Body of pancreas (tissue), 4 donors: ENCODE results near the gene PKNOX2. TPM values are rescaled to one million over a fixed set of nuclear protein-coding genes. Genes with fewer than 3 reads are reported as not detected.

Experiments used
- ATAC-seq: fragments of 150-250 bp; one replicate; pipeline ENCODE4 v1.9.1; 2016
- DNase-seq, 4 donors: peaks; one replicate each; pipeline ENCODE4 v3.0.0-alpha.2; 2019
- H3K27ac ChIP-seq, 4 donors: fragments of 200-600 bp; sonication (generic); 1 replicate in 3 of 4; 2 replicates in 1 of 4; pipeline versions ENCODE4 v1.5.1 to v1.6.1; 2016 to 2019; ENCODE audit warnings: mild to moderate bottlenecking in 1 of 4, mixed read lengths in 1 of 4, moderate library complexity in 1 of 4
- H3K27me3 ChIP-seq, 2 donors: fragments of 200-600 bp; sonication (generic); one replicate each; pipeline ENCODE4 v1.6.0; 2016; ENCODE audit warnings: mild to moderate bottlenecking in 1 of 2
- H3K36me3 ChIP-seq, 2 donors: fragments of 200-600 bp; sonication (generic); replicated peaks in 1 of 2; 2 replicates each; pipeline ENCODE4 v1.5.1; 2016; ENCODE audit warnings: low read depth in 2 of 2; ENCODE audit not compliant: insufficient read depth in 1 of 2
- H3K4me1 ChIP-seq: fragments of 200-600 bp; sonication (generic); one replicate; pipeline ENCODE4 v1.6.0; 2016
- H3K4me3 ChIP-seq, 2 donors: fragments of 200-600 bp; sonication (generic); 1 replicate in 1 of 2; 2 replicates in 1 of 2; pipeline ENCODE4 v1.5.1; 2016 to 2019
- H3K9me3 ChIP-seq, 3 donors: fragments of 200-600 bp; sonication (generic); 1 replicate in 2 of 3; 2 replicates in 1 of 3; pipeline ENCODE4 v1.5.1; 2016
- POLR2A ChIP-seq, 3 donors: fragments of 450-650 bp; IDR thresholded peaks; one replicate each; pipeline ENCODE4 v1.6.1; 2016; ENCODE audit warnings: antibody characterized with exemption in 3 of 3, mild to moderate bottlenecking in 2 of 3
- WGBS, 2 donors: methylation state at CpG; one replicate each; pipeline ENCODE4 v1.1.5; 2017; 5-methylcytosine and 5-hydroxymethylcytosine counted together
- intact Hi-C: fragments of 100-400 bp; cut with DNase I; formaldehyde crosslinking; loops from one replicate; pipeline ENCODE4 v1.15.1; 2023
- total RNA-seq, 2 donors: library from RNA; depleted of rRNA; stranded (reverse); fragments of >200 nt; gene quantifications; one replicate each; pipeline ENCODE4 v1.1.0, GENCODE V29; 2016
- TF ChIP-seq, protein P1 (sequence below), 7 experiments: fragments of 450-650 bp in 4 of 7; fragments of 200-600 bp in 3 of 7; sonication (generic) in 3 of 7; IDR thresholded peaks; one replicate each; pipeline ENCODE4 v1.5.1; 2016 to 2019; ENCODE audit warnings: antibody characterized with exemption in 7 of 7

Gene PKNOX2
- total RNA-seq, 2 donors from 2014 or later = 4.2 to 4.9 TPM

GRCh38 chr11:125322289-125322688, 157.7 kb downstream of the PKNOX2 start:
- H3K27ac ChIP-seq = no peak overlapping the region
- no peaks in the 10 kb centered on the region for H3K36me3 ChIP-seq
- TF ChIP-seq, protein P1, sequence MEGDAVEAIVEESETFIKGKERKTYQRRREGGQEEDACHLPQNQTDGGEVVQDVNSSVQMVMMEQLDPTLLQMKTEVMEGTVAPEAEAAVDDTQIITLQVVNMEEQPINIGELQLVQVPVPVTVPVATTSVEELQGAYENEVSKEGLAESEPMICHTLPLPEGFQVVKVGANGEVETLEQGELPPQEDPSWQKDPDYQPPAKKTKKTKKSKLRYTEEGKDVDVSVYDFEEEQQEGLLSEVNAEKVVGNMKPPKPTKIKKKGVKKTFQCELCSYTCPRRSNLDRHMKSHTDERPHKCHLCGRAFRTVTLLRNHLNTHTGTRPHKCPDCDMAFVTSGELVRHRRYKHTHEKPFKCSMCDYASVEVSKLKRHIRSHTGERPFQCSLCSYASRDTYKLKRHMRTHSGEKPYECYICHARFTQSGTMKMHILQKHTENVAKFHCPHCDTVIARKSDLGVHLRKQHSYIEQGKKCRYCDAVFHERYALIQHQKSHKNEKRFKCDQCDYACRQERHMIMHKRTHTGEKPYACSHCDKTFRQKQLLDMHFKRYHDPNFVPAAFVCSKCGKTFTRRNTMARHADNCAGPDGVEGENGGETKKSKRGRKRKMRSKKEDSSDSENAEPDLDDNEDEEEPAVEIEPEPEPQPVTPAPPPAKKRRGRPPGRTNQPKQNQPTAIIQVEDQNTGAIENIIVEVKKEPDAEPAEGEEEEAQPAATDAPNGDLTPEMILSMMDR (IDR thresholded peaks at IDR 0.05) = no peak
- TF ChIP-seq POLR2A (IDR thresholded peaks at IDR 0.05) = no peak
- H3K9me3 ChIP-seq = no peaks in the 10 kb centered on the region
- H3K4me1 ChIP-seq = no peaks in the 10 kb centered on the region
- H3K4me3 ChIP-seq = no peak overlapping the region
- WGBS, 2 donors = 77 to 91% methylated on average over 7 of the region's 8 CpGs
- intact Hi-C loops = no loop called here
- DNase-seq (no peak), ATAC-seq (no peak)
- no peaks in the 10 kb centered on the region for H3K27me3 ChIP-seq

DNA sequence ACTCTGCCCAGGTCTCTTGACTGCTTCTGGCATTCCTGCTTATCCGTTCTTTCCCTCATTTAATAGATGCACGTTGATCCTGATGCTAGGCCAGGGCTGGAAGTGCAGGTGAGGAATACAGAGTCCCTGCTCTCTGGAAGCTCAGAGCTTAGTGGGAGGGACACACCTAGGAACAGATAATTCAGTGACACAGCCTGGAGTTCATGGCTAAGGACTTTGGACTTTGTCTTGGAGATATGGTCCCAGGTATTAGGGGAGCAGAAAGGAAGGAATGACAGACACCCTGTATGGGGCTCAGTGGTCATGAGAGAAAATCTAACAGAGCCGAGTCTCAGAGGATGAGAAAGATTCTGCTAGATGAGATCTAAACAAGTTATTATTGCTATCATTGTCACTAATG, 160.6 kb downstream of the PKNOX2 start:
- 79 to 82% methylated on average over 3 of the region's 3 CpGs for WGBS, 2 donors

DNA sequence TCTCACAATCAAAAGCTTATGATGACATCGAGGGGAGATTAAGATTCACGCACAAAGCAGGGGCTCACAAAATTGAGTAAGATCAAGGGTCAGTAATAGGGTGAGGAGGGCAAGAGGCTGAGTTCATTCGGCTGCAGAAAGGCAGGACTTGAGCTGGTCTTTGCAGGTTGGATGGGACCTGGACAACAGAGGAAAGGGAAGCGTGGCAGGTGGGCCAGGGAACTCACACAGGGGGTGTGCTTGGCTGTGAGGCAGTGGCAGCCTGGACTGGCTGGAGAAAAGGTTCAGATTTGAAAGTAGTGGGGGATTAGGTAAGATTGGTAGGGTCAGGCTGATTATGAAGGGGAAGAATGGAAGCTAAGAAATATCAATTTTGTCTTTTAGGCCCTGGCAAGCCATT, 161.6 kb downstream of the PKNOX2 start:
- no peak overlapping the region for H3K4me3 ChIP-seq
- intact Hi-C loops = no loop called here
- DNase-seq (no peak), ATAC-seq (no peak)
- no peaks in the 10 kb centered on the region for H3K4me1 ChIP-seq
- no peak overlapping the region for H3K27ac ChIP-seq
- no peaks in the 10 kb centered on the region for H3K9me3 ChIP-seq
- no peaks in the 10 kb centered on the region for H3K27me3 ChIP-seq
- no peaks in the 10 kb centered on the region for H3K36me3 ChIP-seq
- no peak for TF ChIP-seq POLR2A (IDR thresholded peaks at IDR 0.05)
- WGBS, 2 donors = 89 to 91% methylated on average over 4 of the region's 4 CpGs

More for the DNA sequence above, 160.6 kb downstream of the PKNOX2 start:
- DNase-seq (no peak), ATAC-seq (no peak)
- intact Hi-C loops = no loop called here
- Histone ChIP-seq H3K36me3 (no peaks in the 10 kb centered on the region), H3K27me3 (no peaks in the 10 kb centered on the region), H3K9me3 (no peaks in the 10 kb centered on the region), H3K4me3 (no peak overlapping the region), H3K4me1 (no peaks in the 10 kb centered on the region), H3K27ac (no peak overlapping the region)
- no peak for TF ChIP-seq POLR2A (IDR thresholded peaks at IDR 0.05)
- TF ChIP-seq, protein P1 (IDR thresholded peaks at IDR 0.05) = no peak

DNA sequence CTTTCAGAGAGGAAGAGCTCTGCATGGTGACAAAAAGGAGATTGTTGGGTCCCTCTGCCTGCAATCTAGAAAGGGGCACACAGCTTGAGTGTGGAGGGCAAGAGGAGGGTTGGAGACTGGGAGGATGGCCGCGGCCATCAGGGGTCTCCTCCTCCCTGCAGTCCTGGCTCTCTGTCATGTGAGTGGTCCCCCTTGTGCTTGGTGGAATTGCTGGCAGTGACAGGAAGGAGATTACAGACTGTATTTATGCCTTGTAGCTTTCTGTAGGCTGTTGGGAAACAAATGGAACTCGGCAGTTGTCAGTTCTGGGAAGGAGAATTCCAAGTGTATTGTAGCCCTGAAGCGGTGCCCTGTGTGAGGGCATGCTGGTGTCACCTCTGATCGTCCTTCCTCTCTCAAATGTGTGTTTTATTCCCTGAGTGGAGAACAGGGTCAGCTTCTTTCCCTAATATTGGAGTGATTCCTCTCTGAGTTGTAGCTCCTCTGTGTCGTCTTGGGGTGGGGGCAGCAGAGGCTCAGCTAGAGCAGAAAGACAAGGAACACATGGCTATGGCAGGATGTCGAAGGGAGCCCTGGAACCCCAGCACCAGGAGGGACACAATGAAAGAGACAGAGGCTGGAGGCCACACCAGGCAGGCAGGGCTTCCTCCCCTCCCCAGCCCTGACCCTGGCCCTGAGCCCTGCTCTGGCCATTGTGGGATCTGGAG, 163.1 kb downstream of the PKNOX2 start:
- H3K4me1 ChIP-seq = no peaks in the 10 kb centered on the region
- H3K27me3 ChIP-seq = no peaks in the 10 kb centered on the region
- no peak for ATAC-seq
- H3K9me3 ChIP-seq = no peaks in the 10 kb centered on the region
- H3K27ac ChIP-seq = no peak overlapping the region
- WGBS, 2 donors = 76 to 77% methylated on average over 7 of the region's 7 CpGs
- H3K4me3 ChIP-seq = no peak overlapping the region
- H3K36me3 ChIP-seq = no peaks in the 10 kb centered on the region
- no peak for TF ChIP-seq POLR2A (IDR thresholded peaks at IDR 0.05)
- TF ChIP-seq, protein P1 (IDR thresholded peaks at IDR 0.05) = no peak
- intact Hi-C loops = no loop called here
- DNase-seq = no peak

DNA sequence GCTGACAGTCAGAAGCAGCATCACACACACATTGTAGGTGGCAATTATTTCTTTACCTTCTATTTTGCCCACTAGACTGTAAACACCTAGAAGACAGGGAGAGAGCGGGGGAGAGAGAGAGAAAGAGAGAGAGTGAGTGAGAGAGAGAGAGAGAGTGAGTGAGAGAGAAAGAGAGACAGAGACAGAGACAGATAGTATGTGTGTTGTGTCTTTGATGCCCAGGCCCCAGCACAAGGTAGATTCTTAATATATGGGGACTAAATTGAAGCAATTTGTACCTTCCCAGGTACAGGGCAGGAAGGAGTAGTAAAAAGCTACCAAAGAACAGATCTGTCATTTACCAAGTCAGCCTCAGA, 163.7 kb downstream of the PKNOX2 start:
- no peaks in the 10 kb centered on the region for H3K9me3 ChIP-seq
- H3K27me3 ChIP-seq = no peaks in the 10 kb centered on the region
- ATAC-seq (no peak), DNase-seq (no peak)
- intact Hi-C loops = no loop called here
- no peak overlapping the region for H3K4me3 ChIP-seq
- TF ChIP-seq POLR2A (IDR thresholded peaks at IDR 0.05) = no peak
- TF ChIP-seq, protein P1 (IDR thresholded peaks at IDR 0.05) = no peak
- H3K27ac ChIP-seq = no peak overlapping the region
- no peaks in the 10 kb centered on the region for H3K4me1 ChIP-seq
- no peaks in the 10 kb centered on the region for H3K36me3 ChIP-seq
- 93 to 100% methylated on average over 1 of the region's 1 CpG for WGBS, 2 donors
